Fibroblast of skin of left quadriceps (primary cell): ENCODE data around the gene MDC1.
"Not testable (repeated sequence)": the region's sequence is repeated elsewhere in the genome, so short reads cannot be mapped to it uniquely, and the experiment has no call there.

ENCODE experiments used
- DNase-seq, 2 experiments: peaks; one replicate each; pipeline ENCODE4 v3.0.0-alpha.2; 2013; ENCODE audit warnings: low read depth in 2 of 2

Gene MDC1

DNA sequence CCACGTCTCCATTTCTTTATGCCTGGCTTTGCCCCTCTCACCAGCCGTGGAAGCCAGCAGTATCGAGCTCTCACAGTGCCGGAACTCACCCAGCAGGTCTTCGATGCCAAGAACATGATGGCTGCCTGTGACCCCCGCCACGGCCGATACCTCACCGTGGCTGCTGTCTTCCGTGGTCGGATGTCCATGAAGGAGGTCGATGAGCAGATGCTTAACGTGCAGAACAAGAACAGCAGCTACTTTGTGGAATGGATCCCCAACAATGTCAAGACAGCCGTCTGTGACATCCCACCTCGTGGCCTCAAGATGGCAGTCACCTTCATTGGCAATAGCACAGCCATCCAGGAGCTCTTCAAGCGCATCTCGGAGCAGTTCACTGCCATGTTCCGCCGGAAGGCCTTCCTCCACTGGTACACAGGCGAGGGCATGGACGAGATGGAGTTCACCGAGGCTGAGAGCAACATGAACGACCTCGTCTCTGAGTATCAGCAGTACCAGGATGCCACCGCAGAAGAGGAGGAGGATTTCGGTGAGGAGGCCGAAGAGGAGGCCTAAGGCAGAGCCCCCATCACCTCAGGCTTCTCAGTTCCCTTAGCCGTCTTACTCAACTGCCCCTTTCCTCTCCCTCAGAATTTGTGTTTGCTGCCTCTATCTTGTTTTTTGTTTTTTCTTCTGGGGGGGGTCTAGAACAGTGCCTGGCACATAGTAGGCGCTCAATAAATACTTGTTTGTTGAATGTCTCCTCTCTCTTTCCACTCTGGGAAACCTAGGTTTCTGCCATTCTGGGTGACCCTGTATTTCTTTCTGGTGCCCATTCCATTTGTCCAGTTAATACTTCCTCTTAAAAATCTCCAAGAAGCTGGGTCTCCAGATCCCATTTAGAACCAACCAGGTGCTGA lies 7.0 kb upstream of the MDC1 start:
- not testable (repeated sequence) for DNase-seq

GRCh38 chr6:30723159-30723842 lies 6.2 kb upstream of the MDC1 start:
- not testable (repeated sequence) for DNase-seq

- DNase-seq: no peak
These were observed 5.4 kb upstream of the MDC1 start for GRCh38 chr6:30722280-30723112.

- not testable (repeated sequence) for DNase-seq
These were observed 4.9 kb upstream of the MDC1 start for GRCh38 chr6:30722025-30722279.

DNA sequence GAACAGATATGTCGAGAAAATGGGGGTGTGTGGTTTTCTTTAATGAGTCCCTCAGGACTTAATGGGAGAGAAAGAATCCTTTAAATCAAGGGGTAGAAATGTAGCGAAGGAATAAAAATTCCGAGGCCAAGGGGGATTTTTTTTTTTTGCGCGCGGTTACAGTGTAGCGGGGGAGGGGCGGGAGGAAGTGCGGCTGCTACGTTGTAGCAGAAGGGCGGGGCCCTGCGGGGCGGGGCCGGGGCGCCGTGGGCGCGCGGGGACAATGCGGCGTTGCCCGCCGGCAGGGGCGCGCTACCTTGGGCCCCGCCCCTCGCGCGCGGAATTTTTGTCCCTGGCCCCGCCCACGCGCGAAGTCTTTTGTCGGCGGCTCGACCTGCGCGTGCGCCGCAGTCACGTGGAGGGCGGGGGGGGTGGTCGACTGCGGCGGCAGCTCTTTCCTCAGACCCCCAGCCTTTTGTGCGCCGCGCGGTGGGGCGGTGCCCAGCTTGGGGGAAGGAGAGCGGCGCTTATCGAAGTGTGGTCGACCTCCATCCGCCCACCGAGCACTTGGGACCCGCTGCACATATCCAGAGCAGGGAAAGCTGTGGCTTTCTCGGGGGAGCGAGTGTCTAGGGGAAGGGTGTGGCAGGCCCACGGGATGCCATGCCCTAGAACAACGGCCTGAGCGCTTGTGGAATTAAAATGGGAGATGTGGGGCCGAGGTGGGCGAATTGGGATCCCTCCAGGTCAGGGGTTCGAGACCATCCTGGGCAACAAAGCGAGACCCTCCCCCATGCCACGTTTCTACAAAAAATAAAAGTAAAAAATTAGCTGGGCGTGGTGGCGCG lies 4.3 kb upstream of the MDC1 start:
- DNase-seq: peak; percentile 79 to 84

DNA sequence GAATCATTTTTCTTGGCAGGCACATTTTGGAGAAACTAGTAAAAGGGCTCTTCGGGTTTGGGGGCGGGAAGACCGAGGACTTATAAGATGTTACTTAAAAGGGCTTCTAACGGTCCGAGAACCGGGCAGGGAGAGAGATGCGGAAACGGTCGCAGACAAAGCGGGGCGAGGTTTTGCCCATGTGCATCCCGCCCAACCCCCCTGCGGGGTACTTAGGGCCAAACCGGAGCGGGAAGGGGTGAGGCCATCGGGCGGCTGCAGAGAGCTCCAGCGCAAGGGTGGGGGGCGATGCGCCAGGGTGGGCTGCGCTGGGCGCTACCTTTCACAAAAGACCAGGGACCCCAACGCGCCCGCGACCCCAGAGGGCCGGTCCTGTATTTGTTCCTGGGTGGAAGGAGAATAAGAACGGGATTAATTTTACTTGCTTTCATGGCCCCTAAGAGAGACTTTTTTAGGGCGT lies 3.7 kb upstream of the MDC1 start:
- DNase-seq: no peak

GRCh38 chr6:30719791-30720737 lies 3.0 kb upstream of the MDC1 start, which contains the start of gene TUBB:
Gene TUBB (plus strand): TSS chr6:30720352. CDS start chr6:30720507, 155 bp downstream.
- peak; percentile 96 for DNase-seq

GRCh38 chr6:30719356-30719755 lies 2.3 kb upstream of the MDC1 start:
- no peak for DNase-seq

GRCh38 chr6:30717845-30718720 lies 1.0 kb upstream of the MDC1 start:
- not testable (repeated sequence) for DNase-seq

DNA sequence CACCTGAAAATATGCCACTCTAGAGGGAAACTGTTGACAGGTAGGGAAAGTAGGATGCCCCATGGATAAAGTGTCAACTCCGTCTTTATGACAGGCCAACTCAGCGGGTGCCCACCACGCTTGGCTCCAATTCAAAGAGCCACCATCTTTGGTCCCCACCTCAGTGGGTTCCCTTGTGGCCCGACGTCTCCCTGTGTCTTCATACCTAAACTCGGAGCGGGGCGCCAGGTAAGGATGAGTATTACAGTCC lies 277 bp downstream of the MDC1 start:
- DNase-seq: no peak

GRCh38 chr6:30714263-30714662 lies 2.8 kb downstream of the MDC1 start:
- DNase-seq: no peak

GRCh38 chr6:30712441-30712945 lies 4.6 kb downstream of the MDC1 start:
- no peak for DNase-seq

DNA sequence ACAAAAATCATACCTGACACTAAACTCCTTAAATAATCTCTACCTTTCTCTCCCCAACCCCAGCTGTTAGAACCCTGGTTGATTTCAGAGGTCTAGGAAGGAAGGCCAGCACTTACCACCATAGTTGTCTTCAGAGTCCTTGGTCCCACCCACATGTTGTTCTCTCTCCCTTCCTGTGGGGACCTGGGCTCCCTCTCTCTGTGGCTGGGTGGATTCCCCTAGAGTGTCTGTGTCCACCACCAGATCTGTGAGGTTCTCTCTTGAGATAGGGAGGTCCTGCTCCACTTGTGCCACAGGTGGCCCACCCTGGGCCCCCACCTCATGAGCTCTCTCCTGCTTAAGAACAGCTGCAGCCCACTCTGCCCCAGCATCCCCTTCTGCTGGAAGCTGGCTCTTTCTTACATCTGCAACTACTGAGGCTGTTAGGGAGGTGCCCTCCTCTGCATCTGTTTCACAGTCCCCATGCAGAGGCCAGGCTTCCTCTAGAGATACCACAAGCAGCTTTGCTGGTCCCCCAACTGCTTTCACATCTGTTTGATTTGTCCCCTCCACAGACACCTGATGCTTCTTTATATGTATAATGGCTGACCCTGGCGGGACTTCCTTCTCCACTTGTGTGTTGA lies 5.2 kb downstream of the MDC1 start:
- no peak for DNase-seq

- no peak for DNase-seq
These were observed 7.8 kb downstream of the MDC1 start for GRCh38 chr6:30709101-30709868.

DNA sequence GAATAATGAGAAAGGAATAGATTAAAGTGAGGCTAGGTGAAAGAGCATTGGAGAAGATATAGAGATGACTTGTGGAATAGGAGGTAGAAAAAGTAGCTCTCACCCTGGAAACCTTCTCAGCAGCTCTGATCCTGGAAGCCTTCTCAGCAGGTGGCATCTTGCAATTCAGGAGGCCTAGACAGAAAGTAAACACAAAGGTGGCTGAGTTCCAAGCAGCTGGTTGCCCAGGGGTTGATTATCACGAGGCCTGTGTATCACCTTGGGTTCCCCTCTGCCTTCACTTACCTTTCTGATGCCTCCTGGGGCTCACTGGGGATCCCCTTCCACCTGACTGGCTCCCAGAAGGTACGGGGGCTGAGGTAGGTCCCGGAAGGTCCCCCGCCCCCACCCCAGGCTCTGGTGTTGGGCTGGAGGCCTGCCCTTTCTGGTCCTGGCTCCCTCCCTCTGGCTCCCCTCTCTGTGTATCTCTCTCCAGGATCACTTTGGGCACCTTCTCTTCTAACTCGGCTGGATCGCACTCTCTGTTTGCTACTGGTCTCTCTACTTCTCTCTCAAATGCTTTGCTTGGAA lies 9.7 kb downstream of the MDC1 start:
- no peak for DNase-seq

GRCh38 chr6:30705620-30706019 lies 11.5 kb downstream of the MDC1 start:
- no peak for DNase-seq

- DNase-seq: no peak
These were observed 13.3 kb downstream of the MDC1 start for GRCh38 chr6:30703821-30704220.

GRCh38 chr6:30703011-30703410 lies 14.1 kb downstream of the MDC1 start:
- no peak for DNase-seq
